GM18861 (cell line): ENCODE data around the gene OR10K2.

Experiments used
- ATAC-seq: cut with Tn5 transposase; IDR thresholded peaks from one replicate; pipeline ENCODE4 v1.9.1; 2021; ENCODE audit not compliant: unreplicated experiment

Gene OR10K2

GRCh38 chr1:158371188-158371953 lies 54.7 kb downstream of the OR10K2 start:
- ATAC-seq = peak; percentile 95
